Peyer's patch (tissue), 4 donors: ENCODE measurements around the gene KRT7. TPM values are rescaled to one million over a fixed set of nuclear protein-coding genes. Genes with fewer than 3 reads are reported as not detected.

Source experiments
- DNase-seq, 3 donors: peaks; one replicate each; pipeline ENCODE4 v3.0.0-alpha.2; 2017 to 2019
- H3K27ac ChIP-seq, 4 donors: fragments of 200-600 bp; sonication (generic); one replicate each; pipeline ENCODE4 v1.5.1; 2016 to 2019
- H3K27me3 ChIP-seq, 2 donors: fragments of 200-600 bp; sonication (generic); one replicate each; pipeline ENCODE4 v1.5.1; 2019
- H3K36me3 ChIP-seq, 3 donors: fragments of 200-600 bp; sonication (generic); one replicate each; pipeline ENCODE4 v1.5.1; 2016 to 2019
- H3K4me1 ChIP-seq, 4 donors: fragments of 200-600 bp; sonication (generic); one replicate each; pipeline ENCODE4 v1.5.1; 2016 to 2019
- H3K4me3 ChIP-seq, 4 donors: fragments of 200-600 bp; sonication (generic); 1 replicate in 3 of 4; 2 replicates in 1 of 4; pipeline ENCODE4 v1.5.1; 2016 to 2019; ENCODE audit warnings: mild to moderate bottlenecking in 1 of 4
- H3K9me3 ChIP-seq, 4 donors: fragments of 200-600 bp; sonication (generic); one replicate each; pipeline ENCODE4 v1.5.1; 2016 to 2019; ENCODE audit warnings: mild to moderate bottlenecking in 1 of 4
- POLR2A ChIP-seq, 2 donors: fragments of 450-650 bp; IDR thresholded peaks; one replicate each; pipeline ENCODE4 v1.5.1; 2017; ENCODE audit warnings: antibody characterized with exemption in 2 of 2, mild to moderate bottlenecking in 2 of 2, moderate library complexity in 2 of 2
- total RNA-seq, 4 donors: library from RNA; depleted of rRNA; stranded (reverse); fragments of >200 nt; gene quantifications; one replicate each; pipeline ENCODE4 v1.1.0, GENCODE V29; 2016
- TF ChIP-seq, protein P1 (sequence below), 6 experiments: fragments of 450-650 bp in 4 of 6; fragments of 200-600 bp in 2 of 6; sonication (generic) in 1 of 6; IDR thresholded peaks; one replicate each; pipeline ENCODE4 v1.5.1; 2017 to 2019; ENCODE audit warnings: antibody characterized with exemption in 6 of 6, mild to moderate bottlenecking in 3 of 6, moderate library complexity in 1 of 6

Gene KRT7
- total RNA-seq, 4 donors from 2014 or later = 0.67 to 1.2 TPM; not detected in 2

DNA sequence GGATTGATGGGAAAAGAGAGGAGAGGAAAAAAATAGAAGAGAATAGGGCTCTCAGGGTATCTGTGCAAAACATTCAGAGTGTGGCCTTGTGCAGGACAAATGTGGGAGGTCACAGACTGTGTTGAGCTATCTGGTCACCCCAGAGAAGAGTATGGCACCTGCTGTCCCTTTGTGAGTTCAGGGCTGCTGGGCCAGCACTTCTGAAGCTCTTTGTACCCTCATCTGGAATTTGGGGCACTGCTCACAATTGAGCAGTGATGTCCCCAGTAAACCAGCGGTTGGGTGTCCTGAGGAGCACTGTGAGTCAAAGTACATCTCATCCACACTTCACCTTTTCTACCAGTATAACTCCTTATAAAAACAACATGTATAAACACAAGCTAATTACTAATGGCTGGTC, 60.9 kb downstream of the KRT7 start:
- DNase-seq = no peak

DNA sequence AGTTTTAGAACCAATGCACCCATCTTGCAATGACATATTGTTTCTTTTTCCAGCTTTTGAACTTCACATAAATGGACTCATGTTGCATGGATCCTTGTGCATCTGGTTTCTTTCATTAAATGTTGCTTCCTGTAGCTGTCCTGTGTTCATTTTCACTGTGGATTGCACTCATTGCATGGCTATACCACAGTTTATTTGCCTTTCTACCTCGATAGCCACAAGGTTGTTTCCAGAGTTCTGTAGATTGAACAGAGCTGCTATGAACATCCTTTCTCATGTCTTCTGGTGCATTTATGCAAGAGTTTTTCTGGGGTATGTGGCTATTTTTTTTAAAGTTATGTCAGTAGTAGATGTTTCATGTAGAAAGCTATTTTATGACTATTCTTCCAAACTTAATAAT, 61.8 kb downstream of the KRT7 start:
- no peak for DNase-seq

More for the DNA sequence above, 60.9 kb downstream of the KRT7 start:
- H3K9me3 ChIP-seq = no peaks in the 10 kb centered on the region
- no peaks in the 10 kb centered on the region for H3K36me3 ChIP-seq
- no peak overlapping the region for H3K4me3 ChIP-seq
- TF ChIP-seq, protein P1, sequence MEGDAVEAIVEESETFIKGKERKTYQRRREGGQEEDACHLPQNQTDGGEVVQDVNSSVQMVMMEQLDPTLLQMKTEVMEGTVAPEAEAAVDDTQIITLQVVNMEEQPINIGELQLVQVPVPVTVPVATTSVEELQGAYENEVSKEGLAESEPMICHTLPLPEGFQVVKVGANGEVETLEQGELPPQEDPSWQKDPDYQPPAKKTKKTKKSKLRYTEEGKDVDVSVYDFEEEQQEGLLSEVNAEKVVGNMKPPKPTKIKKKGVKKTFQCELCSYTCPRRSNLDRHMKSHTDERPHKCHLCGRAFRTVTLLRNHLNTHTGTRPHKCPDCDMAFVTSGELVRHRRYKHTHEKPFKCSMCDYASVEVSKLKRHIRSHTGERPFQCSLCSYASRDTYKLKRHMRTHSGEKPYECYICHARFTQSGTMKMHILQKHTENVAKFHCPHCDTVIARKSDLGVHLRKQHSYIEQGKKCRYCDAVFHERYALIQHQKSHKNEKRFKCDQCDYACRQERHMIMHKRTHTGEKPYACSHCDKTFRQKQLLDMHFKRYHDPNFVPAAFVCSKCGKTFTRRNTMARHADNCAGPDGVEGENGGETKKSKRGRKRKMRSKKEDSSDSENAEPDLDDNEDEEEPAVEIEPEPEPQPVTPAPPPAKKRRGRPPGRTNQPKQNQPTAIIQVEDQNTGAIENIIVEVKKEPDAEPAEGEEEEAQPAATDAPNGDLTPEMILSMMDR (IDR thresholded peaks at IDR 0.05) = no peak
- no peak for TF ChIP-seq POLR2A (IDR thresholded peaks at IDR 0.05)
- no peak overlapping the region for H3K27ac ChIP-seq
- no peaks in the 10 kb centered on the region for H3K27me3 ChIP-seq
- H3K4me1 ChIP-seq = no peaks in the 10 kb centered on the region

DNA sequence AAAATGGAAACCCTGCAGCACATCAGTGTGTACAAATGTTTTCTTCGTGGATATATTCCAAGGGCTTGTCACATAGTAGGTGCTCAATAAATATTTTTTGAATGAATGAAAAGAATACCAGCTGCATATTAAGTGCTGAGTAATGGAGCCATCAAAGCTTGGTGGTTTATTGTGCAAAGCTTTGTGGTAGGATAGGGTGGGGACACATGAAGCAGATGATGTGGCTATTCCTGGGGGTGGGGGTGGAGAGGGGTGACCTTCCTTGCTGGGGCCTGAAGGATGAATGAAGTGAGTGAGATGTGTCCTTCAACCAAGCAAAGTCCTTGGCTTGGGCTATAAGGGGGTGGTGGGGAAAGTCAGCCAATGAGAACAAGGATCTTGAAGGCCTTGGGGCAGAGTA, 62.6 kb downstream of the KRT7 start:
- Histone ChIP-seq H3K4me1 (no peaks in the 10 kb centered on the region), H3K9me3 (no peaks in the 10 kb centered on the region), H3K27ac (no peak overlapping the region), H3K4me3 (no peak overlapping the region), H3K27me3 (no peaks in the 10 kb centered on the region), H3K36me3 (no peaks in the 10 kb centered on the region)
- TF ChIP-seq, protein P1 (IDR thresholded peaks at IDR 0.05) = no peak
- TF ChIP-seq POLR2A (IDR thresholded peaks at IDR 0.05) = no peak
- peak in 1 of 3 donors; percentile 11 for DNase-seq

More for the DNA sequence above, 61.8 kb downstream of the KRT7 start:
- Histone ChIP-seq H3K27ac (no peak overlapping the region), H3K27me3 (no peaks in the 10 kb centered on the region), H3K4me3 (no peak overlapping the region), H3K4me1 (no peaks in the 10 kb centered on the region), H3K9me3 (no peaks in the 10 kb centered on the region), H3K36me3 (no peaks in the 10 kb centered on the region)
- TF ChIP-seq POLR2A (IDR thresholded peaks at IDR 0.05) = no peak
- TF ChIP-seq, protein P1 (IDR thresholded peaks at IDR 0.05) = no peak

DNA sequence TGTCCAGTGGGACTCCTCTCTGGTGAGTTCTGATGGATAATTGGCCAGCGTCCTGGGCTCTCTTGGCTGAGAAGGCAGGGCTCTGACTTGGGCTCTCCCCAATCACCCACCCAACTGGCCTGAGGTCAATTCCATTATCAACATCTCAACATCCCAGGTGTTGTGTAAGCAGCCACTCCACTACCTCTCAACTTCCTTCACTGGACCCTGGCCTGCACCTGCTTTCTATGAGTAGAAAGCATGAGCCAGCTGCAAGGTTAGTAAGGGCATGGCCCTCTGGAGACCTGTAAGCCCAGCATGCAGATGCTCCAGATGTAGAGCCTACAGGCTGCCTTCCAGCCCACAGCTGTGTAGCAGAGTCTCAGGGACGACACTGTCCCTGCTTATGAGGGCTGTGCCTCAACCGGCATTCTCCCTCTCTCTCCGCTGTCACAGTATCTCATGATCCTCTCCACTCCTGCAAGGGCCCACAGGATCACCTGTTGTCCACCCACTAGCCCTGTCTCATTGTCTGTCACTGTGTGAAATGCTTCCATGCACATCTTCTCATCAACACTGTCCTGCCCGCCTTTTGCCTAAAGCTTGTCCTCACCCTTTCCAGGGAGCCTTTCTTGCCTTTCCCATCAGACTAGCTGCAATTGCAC, 63.7 kb downstream of the KRT7 start:
- DNase-seq = peak in 1 of 3 donors; percentile 11
- Histone ChIP-seq H3K4me3 (no peak overlapping the region), H3K27me3 (no peaks in the 10 kb centered on the region), H3K4me1 (no peaks in the 10 kb centered on the region), H3K9me3 (no peaks in the 10 kb centered on the region), H3K36me3 (no peaks in the 10 kb centered on the region), H3K27ac (no peak overlapping the region)
- TF ChIP-seq, protein P1 (IDR thresholded peaks at IDR 0.05) = no peak
- TF ChIP-seq POLR2A (IDR thresholded peaks at IDR 0.05) = no peak

Other genes with a start within 250 kb of the KRT7 start
- gene TAMALIN, start 226.3 kb upstream of the KRT7 start, total RNA-seq = 100 to 1,000 TPM in 1 of 4 donors, 10 to 100 TPM in 1, 1 to 10 TPM in 2; 1.2 to 112 (median 16.2) TPM
- 100 to 1,000 TPM in 1 of 4 donors, 10 to 100 TPM in 2, 1 to 10 TPM in 1; 3.9 to 265 (median 42.2) TPM for gene NR4A1, start 181.8 kb upstream of the KRT7 start, total RNA-seq
- 10 to 100 TPM; 31.5 to 39.6 (median 33.9) TPM for gene ATG101, start 163.3 kb upstream of the KRT7 start, total RNA-seq
- 1 to 10 TPM in 2 of 4 donors, not detected in 2; 1.4 to 6.6 TPM for gene SMIM41, start 153.5 kb upstream of the KRT7 start, total RNA-seq
- gene KRT80, start 41.2 kb upstream of the KRT7 start, total RNA-seq = under 1 TPM in 2 of 4 donors, not detected in 2; 0.13 to 0.38 TPM
- gene KRT86, start 41.4 kb downstream of the KRT7 start, total RNA-seq = not detected
- not detected for gene KRT81, start 58.3 kb downstream of the KRT7 start, total RNA-seq
- not detected for gene KRT83, start 88.2 kb downstream of the KRT7 start, total RNA-seq
- gene KRT85, start 134.2 kb downstream of the KRT7 start, total RNA-seq = not detected
- gene KRT84, start 152.4 kb downstream of the KRT7 start, total RNA-seq = not detected
- not detected for gene KRT82, start 173.1 kb downstream of the KRT7 start, total RNA-seq
- not detected for gene KRT75, start 201.1 kb downstream of the KRT7 start, total RNA-seq
- gene KRT6B, start 218.9 kb downstream of the KRT7 start, total RNA-seq = not detected
- gene KRT6C, start 240.6 kb downstream of the KRT7 start, total RNA-seq = under 1 TPM in 1 of 4 donors, not detected in 3; 0.67 TPM